GM18502 (cell line): ENCODE results near the gene SLC4A1AP.
A peak's percentile ranks its signal among the peaks of the same experiment; 100 is the strongest.
"Not testable (repeated sequence)": the region's sequence is repeated elsewhere in the genome, so short reads cannot be mapped to it uniquely, and the experiment has no call there.

Source experiments
- ATAC-seq: cut with Tn5 transposase; IDR thresholded peaks from one replicate; pipeline ENCODE4 v1.9.1; 2021; ENCODE audit warnings: mild to moderate bottlenecking; ENCODE audit not compliant: unreplicated experiment, poor library complexity

SLC4A1AP gene

DNA sequence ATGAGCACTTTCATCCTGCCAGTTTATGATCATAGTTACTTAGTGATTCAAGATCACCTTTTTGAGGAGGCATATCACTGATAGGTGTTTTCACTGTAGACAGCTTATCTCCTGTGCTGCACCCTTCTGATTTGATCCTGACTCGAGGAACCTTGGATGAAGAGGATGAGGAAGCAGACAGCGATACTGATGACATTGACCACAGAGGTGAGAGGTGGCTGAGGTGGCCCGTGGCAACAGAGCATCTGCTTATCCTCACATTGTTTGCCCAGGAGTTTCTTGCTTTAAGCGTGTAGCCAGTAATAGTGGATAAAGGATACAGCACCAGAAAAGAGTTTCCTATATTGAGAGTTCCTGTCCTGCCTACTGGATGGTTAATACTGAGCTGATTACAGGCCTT is 16.0 kb upstream of the SLC4A1AP start:
- ATAC-seq: no peak

- no peak for ATAC-seq
These were observed 12.6 kb upstream of the SLC4A1AP start for GRCh38 chr2:27651056-27651455.

GRCh38 chr2:27652341-27652740 is 11.3 kb upstream of the SLC4A1AP start:
- ATAC-seq: no peak

DNA sequence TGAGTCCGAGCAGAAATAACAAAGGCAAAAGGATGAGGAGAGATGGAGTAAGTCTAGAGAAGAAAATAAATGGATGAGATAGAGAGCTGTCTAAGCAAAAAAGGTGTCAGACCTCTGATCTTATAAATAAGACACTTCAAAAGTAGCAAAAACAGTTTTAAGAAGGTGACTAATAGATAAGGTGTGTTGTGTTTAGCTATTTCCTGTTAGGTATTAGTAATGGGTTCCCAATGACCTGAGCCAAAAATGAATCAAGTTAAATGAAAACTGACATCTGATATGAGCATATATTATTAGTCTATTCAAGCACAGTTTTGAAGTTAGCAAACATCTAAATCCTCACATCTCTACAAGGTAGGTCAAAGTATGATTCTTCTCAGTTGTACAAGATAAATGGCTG is 10.9 kb upstream of the SLC4A1AP start:
- no peak for ATAC-seq

DNA sequence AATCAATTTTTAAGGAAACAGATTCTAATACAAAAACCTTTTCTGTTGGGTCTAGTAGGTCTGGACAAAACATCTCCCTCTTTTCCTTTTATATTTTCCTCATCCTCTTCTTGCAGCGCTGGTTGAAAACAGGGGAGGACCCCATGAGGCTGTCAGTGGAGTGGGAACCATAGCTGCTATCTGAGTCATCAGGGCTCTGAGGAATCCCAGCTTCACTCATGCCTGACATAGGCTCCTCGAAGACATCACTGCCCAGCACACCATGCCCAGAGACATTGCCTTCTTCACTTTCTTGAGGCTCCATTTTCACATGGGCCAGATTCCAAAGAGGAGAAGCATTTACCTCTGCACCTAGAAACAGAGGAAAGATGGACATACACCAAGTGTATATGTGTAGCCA is 10.3 kb upstream of the SLC4A1AP start:
- no peak for ATAC-seq

DNA sequence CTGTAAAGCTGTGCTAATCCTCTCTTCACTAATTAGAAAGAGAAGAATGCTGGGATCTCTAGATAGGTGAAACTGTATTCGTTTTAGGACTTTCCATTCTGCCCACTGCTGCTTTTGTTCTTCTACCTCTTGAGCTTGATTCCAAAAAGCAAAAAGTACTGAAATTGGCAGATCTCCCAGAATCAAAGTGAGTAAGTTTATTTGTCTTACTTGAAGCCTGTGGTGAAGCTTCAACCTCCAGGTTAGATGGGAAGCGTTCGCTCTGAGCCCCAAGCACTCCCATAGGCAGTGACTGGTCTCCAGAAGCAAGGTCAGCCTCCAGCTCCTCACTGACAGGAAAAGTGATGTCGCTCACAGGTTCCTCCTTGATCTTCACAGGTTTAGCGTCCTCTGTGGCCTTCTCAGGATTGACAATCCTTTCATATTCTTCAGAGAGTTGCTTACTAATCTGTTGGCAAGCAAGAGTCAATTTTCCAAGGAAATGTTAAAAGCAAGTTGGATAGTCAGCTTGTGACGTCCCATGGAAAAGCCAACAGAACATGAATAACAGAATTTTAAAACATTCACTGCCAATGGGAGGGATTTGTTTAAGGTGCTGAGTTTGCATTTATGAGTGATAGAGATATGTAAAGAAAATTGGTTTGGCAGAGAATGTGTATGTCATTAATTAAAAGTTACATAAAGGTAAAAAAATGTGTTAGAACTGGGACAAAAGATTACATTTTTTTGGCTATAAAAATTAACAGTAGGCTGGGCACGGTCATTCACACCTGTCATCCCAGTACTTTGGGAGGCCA is 8.3 kb upstream of the SLC4A1AP start:
- ATAC-seq: no peak

DNA sequence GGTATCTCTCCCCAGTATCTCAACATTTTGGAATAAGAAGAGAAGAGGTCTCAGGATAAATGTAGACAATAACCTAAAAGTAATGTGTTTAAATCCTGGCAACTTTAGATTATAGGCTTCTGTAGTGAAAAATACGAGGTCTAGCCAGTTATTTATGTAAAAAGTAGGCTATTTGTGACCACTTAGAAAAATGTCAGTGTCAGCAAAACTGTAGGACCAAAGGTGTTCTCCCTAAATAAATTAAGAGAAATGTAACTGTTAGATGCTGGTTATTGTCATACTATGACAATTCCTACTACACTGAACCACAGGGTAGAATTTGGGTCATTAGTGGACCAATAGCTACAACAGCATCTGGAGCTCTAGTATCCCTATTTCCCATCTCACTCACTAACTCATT is 2.3 kb upstream of the SLC4A1AP start:
- ATAC-seq: no peak

DNA sequence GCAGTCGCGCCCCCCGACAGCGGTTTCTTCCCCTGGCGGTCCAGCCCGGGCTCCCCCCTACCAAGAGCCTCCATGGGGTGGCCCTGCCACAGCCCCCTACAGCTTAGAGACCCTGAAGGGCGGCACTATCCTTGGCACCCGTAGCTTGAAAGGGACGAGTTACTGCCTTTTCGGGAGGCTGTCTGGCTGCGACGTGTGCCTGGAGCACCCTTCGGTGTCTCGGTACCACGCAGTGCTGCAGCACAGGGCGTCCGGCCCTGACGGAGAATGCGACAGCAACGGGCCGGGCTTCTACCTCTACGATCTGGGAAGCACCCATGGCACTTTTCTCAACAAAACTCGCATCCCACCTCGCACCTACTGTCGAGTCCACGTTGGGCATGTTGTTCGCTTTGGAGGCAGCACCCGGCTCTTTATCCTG is 475 bp downstream of the SLC4A1AP start:
- peak; percentile 45 for ATAC-seq

GRCh38 chr2:27664622-27665363 is 1.1 kb downstream of the SLC4A1AP start:
- no peak for ATAC-seq

DNA sequence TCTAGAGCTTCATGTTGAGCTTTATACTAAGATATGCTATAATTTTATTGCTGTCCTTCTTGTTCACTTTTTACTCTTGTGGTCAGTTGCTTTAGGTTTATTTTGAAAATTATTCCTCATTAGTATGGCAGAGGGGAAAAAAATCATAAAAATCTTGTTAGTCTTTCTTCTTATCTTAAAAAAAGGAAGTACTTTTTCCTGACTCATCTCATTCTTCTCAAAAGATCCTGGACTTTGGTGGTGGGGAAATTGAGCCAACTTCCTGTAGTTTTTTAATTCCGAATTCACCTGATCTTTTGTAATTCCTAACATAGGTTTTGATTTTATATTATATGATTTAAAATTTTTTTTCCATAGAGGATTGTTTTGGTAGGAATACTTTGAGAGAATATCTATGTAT is 3.8 kb downstream of the SLC4A1AP start:
- ATAC-seq: no peak

GRCh38 chr2:27671235-27671634 is 7.5 kb downstream of the SLC4A1AP start:
- ATAC-seq: no peak

GRCh38 chr2:27672723-27673486 is 9.2 kb downstream of the SLC4A1AP start:
- no peak for ATAC-seq

GRCh38 chr2:27680571-27680970 is 16.9 kb downstream of the SLC4A1AP start:
- ATAC-seq: no peak

DNA sequence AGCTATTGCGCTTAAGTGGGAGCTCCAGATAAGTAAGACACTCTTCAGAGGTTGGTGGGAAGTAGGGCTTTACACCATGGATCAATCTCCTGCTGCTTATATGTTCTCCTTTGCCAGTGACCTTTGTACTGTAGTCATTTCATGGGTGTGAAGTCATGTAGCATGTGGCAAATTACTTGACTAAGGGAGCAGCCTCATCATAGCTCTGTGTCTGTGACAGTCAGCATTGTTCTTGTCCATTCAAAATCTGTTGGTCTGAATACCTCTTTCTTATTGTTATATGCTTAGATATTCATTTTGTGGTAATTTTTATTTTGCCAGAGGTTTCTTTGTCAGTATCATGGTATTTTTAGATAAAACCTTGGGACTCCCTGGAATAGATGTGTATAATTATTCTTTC is 18.2 kb downstream of the SLC4A1AP start:
- no peak for ATAC-seq

- ATAC-seq: not testable (repeated sequence)
These were observed 18.7 kb downstream of the SLC4A1AP start for GRCh38 chr2:27682334-27682771.

- peak; percentile 66 for ATAC-seq
These were observed 19.8 kb downstream of the SLC4A1AP start for GRCh38 chr2:27683390-27684071.

GRCh38 chr2:27685006-27685405 is 21.3 kb downstream of the SLC4A1AP start:
- ATAC-seq: not testable (repeated sequence)

DNA sequence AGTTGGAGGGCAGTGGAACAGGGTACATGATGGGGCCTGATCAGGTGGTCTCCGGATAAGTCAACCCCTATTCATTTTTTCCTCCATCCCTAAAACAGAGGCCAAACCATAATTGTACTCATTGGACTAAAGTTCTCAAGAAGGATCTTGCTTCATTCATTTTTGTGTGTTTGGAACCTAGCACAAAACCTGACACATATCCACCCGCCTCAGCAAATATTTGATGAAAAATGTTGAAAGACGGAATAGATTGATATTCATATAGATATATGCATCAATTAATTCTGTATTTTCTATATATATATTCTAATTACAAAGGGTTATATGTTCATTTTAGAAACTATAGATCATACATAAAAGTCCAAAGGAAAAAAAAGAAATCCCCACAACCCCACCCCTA is 21.9 kb downstream of the SLC4A1AP start:
- ATAC-seq: no peak

GRCh38 chr2:27687232-27687631 is 23.5 kb downstream of the SLC4A1AP start:
- no peak for ATAC-seq

DNA sequence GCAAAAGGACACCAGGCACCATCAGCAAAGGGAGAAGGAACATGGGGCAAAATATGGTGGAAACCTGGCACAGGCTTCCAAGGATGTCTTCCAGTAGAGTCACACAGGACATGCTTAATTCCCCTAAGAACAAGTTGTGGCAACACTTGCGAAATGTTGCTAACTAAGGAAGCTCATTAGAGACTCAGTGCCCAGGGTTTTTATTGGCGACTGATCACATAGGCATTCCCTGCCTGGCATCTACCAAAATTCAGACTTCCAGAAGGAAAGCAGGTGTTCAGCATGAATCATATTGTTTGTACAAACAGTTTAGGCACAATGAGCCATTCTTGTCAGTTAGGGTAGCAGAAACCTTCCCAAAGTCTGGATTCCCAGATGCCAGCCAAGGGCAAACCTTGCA is 25.7 kb downstream of the SLC4A1AP start:
- ATAC-seq: no peak
